NCI-H2029 treated with DMSO at 0.1 percent for 48 hours (cell line): Measurements from ENCODE around the gene EXOC2.

ENCODE experiments used
- DNase-seq: peaks from one replicate; lab custom pipeline; 2025; lab: John Stamatoyannopoulos, UW

Gene EXOC2

DNA sequence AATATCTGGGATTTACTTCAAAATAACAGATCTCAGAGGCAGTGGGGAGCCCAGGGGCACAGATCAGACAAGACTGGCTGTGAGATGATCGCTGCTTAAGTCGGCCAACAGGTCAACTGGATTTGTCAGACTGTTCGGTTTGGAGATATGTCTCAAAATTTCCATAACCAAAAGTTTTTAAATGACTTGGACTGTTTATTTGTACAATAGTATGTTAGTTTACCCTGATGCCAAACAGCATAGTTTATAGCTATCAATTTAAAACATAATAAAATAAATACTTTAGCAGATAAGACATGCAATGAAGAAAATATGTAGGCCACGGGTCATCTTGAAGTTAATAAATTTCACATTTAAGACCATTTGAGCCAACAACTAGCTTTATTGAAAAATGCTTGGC, 174.7 kb downstream of the EXOC2 start:
- DNase-seq, result no peak

DNA sequence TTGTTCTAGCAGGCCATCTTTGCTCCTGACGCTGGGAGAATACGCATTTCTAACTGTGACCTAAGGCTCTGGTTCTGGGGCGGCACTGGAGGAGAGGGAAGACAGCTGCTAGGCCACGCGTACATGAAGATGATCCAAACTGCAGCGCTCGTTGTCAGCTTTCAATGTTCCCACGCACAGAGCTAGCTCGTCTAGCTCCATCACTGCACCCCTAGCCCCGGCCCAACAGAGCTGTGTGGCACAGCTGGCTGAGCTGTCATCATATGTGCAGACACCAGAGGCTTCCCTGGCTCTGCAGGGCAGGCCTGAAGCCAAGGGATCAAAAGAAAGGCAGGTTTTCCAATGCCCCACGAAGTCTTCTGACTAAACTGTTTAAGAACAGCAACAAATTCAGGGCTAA, 176.7 kb downstream of the EXOC2 start:
- no peak for DNase-seq

DNA sequence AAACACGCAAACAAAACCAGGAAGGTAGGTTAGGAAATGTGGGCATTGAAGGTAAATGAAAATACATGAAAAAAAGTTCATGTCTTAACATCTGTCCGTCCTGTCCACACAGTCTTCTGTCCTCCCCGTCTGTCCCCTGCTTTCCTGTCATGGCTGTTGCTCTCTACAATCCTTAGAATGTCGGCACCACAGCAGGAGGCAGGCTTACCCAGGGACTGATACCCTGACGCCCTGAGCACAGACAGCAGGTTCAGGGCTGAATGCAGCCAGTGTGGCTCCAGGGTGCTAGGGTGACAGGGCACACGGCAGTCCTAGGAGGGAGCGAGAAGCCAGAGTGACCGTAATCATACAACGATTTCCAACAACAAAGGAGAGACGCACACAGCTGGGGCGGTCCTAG, 177.7 kb downstream of the EXOC2 start:
- no peak for DNase-seq

DNA sequence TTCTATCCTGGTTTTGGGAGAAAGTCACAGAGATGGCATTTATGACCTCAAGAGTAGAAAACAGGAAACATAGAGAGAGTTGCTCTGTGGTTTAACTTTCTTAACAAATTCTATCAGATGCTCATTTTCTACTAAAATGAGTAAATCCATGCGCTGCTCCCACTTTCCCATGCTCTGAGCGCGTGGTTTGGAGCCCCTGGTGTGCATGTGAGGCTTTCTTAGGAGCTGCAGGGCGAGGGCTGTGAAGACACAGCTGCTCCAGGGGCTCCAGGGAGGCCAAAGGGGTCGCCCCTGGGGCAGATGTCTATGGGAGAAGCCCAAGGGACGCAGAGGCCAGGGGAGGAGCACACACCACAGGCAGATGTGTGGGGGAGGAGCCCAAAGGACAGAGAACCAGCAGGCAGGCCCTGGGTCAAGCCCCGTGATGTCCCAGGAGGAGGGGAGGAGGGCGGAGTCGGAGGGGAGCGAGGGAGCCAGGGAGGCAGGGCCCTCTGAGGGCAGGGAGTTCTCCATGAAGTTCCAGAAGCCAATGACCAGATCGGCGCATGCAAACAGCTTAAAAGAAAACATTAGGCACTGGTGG, 178.5 kb downstream of the EXOC2 start:
- no peak for DNase-seq

DNA sequence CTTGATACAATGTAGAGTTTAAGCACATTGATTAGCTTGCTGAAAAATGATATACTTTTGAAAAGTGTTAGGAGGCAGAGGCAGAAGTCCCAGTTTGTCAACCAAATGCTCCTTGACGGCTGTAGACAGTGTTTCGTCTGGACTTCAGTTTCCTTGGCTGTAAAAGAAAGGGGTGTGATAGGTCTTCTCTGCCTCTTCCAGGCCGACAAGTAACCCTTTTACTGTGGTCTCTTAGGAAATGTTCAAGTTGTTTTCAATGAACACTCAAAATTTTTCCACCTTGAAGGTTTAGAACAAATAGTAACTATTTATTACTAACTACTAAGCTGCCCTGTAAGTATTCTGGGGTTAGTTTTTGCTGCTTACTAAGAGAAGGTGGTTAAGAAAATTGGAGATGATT, 179.0 kb downstream of the EXOC2 start:
- DNase-seq, result no peak

DNA sequence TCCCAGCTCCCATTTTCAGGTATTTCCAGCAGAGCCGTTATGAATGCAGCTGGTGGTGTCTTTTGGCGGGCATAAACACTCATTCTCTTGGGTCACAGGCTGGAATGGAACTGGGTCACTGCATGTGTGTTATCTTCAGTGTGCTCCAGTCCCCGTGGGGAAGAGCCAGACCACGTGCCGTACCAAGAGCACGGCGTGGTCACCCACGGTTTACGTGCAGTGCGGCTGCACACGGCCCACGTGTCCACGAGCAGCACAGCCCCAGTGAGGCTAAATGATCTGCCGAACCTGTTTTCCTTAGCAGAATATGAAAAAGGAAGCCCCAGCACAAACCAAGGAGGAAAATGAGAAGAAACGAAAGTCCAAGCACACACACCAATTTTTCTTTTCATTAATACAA, 179.9 kb downstream of the EXOC2 start:
- DNase-seq, result no peak

DNA sequence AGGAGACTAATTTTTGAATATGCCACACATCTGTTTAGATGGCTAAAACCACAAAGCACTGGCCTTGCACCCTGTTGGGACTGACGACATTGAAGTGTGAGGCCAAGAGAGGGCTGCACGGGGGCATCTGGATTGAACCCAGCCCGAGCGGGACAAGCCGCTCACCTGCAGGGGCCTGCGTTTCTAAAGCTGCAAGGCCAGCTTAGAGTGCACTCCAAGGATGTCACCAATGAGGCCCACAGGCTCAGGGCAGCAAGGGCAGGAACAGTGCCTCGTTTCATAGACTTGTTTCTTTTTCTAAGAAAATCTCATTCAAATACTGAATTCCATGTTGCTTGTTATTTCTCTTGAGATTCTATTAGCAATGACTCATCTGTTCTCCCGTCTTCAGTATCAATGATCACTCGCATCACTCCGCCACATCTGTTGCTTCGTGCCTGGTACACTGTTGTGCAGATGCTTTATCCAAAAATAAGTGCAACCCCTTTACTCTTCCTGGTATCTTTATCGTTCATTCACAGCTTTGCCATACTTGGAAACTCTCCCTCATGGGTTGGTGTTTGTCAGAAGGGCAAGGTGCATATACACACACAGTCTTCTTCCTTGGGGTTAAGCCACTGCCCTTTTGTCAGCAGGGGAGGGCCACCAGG, 181.3 kb downstream of the EXOC2 start:
- DNase-seq, result no peak

DNA sequence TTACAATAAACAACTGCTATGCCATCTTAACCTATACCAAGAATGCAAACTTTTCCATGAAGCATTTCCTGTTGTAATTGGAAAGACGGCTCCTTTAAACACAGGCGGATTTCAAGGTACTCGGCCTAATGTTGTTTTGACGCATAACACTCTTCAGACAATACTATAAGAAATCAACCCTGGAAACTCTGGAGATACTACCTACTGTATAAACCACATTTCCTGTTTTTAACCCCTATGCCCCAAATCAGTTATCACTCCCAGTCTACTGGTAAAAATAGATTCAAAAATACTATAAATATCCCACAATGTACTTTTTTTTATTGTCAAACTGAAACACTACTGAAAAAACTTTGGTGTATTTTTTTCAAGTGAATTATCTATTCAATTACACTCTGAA, 183.3 kb downstream of the EXOC2 start:
- no peak for DNase-seq

DNA sequence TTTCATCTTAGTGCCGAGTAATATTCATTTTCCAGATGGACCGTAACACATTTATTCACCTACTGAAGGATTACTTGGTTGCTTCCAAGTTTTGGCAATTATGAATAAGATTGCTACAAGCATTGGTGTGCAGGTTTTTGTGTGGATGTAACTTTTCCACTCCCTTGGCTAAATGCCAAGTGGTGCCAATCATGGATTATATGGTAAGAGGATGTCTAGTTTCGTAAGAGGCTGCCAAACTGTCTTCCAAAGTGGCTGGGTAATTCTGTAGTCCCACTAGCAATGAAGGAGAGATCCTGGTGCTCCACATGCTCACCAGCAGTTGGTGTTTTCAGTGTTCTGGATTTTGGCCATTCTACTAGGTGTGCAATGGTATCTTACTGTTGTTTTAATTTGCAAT, 184.3 kb downstream of the EXOC2 start:
- no peak for DNase-seq

DNA sequence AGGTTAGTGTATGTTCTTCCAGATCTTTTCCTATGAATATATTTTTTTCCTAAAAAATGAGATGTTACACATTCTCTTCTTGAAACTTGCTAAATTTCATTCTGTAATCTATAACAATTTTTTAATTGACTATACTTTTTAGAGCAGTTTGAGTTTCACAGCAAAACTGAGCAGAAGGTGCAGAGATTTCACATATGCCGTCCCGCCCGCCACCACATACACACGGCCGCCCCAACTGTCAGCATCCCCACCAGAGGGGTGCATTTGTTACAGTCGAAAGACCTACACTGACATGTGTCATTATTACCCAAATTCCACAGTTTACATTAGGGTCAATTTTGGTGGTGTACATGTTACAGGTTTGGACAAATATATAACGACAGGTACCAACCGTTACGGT, 184.9 kb downstream of the EXOC2 start:
- DNase-seq, result no peak

DNA sequence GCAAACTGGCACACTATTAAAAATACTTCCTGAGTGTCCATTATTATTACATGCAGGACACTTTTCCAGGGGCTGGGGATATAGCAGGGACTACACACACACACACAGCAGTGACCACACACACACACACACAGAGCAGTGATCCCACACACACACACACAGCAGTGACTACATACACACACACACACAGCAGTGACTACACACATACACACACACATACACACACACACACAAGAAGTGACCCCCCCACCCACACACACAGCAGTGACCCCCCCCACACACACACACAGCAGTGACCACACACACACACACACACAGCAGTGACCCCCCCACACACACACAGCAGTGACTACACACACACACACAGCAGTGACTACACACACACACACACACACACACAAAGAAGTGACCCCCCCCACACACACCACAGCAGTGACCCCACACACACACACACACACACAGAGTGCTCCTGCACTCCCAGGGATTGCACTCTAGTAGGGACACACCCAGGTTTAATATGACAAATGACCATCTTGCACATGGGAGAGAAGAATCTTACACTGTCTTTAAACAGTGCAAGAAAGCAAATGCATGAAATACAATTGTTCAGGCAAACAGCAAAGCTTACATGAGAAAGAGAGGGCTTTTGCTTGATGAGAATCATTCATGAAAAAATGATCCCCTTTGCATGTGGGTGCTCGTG, 185.9 kb downstream of the EXOC2 start:
- DNase-seq, result no peak

DNA sequence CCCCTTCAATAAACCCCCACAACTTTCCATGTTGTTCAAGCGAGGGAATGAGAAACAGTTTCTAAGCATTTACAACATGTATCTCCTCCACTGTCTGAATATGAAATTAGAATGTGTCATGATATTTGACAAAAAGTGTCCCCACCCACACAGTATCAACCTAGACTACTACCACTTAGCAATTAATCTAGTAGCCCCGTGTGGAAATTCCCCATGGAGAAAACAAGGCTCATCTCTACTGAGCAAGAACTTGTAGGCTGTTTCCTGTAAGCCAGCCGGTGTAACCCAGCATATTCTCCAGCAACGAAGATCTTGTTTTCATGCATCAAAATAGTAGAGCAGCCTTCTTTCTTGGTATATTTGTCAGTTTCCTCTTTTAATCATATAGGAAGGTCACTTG, 186.4 kb downstream of the EXOC2 start:
- no peak for DNase-seq

DNA sequence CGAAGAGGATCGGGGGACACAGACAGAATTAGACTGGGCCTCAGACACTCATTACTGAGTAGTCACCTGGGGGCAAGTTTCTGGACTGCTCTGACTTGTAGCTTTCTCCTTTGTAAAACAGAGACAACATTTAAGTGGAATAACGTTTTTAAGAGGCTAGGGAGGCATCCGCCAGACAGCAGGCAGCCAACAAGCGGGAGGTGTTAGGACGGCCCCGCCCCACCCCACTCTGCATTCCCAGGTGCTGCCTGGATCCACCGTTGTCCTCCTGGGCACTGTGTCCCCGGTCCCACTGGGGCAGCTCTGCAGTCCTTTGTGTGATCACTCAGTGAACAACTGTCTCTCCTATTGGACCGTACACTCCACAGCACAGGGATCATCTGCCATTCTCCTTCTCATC, 187.6 kb downstream of the EXOC2 start:
- no peak for DNase-seq

DNA sequence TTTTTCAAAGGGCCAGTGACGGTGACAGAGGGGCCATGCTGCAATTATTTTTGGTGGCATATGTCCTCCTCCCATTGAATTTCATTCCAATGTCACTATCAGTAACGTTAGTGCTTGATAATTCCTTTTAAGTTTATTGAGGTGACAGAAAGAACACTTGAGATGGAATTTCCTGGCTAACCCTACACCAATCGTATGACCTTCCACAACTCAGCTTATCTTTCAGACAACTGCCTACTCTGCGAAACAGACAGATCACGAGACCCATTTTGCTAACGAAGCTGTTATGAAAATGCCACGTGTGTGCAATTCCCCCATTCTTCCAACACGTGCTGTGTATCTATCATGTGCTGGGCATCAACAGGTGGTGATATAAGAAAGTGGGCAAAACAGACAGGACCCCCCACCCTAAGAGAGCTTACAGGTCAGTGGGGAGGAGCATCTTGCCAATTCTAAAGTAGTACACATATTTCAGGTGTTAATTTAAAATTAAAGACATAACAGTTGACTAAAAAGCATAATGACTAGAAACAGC, 188.4 kb downstream of the EXOC2 start:
- no peak for DNase-seq

DNA sequence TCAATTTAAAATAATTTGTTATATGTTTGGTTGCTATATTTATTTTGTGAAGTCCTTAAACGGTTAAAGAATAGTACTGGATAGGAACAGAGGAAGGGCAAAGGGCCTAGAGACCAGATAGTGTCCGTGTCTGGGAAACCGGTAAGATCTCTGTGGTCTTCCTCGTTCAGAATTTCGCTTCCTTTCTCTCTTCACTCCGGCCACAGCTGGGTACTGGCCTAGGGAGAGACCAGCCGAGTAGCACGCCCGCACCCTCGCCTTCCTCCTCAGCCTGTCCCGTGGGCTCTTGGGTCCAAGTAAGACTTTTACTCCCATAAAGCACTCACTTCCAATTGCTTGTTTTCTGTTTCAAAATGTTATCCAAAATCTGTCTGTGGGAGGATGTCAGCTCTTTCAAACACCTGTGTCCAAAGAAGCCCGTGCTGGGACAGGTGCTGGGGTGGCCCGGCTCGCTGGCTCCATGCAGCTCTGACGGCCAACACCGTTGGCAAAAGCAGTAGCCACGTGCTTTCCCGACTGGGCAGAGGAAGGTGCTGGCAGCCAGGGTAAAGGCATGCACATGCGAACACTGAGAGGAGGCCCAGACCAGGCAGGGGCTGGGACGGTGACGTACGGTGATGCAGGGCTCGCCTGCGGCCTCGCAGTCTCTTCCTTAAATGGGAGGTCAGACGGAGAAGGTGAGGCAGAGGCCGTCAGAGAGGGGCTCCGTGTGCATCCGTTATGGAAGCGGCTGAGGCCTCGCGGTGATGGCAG, 189.2 kb downstream of the EXOC2 start:
- no peak for DNase-seq

DNA sequence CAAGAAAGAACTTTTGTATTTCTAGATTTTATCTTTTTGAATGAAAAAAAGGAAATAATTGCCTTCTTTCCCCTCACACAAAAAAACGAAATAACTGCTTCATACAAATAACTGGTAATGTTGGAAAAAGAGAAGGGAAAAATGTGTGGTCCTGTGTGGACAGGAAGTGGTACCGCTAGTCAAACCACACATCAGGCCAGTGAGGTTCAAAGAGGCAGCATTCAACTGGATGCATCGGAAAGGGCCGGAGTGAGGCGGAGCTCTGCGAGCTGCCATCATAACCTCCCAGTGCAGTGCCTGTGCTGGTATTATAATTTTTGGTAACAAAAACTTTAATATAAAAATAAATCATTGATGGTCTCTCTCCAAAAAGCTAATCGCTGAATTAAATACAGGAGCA, 190.2 kb downstream of the EXOC2 start:
- no peak for DNase-seq

DNA sequence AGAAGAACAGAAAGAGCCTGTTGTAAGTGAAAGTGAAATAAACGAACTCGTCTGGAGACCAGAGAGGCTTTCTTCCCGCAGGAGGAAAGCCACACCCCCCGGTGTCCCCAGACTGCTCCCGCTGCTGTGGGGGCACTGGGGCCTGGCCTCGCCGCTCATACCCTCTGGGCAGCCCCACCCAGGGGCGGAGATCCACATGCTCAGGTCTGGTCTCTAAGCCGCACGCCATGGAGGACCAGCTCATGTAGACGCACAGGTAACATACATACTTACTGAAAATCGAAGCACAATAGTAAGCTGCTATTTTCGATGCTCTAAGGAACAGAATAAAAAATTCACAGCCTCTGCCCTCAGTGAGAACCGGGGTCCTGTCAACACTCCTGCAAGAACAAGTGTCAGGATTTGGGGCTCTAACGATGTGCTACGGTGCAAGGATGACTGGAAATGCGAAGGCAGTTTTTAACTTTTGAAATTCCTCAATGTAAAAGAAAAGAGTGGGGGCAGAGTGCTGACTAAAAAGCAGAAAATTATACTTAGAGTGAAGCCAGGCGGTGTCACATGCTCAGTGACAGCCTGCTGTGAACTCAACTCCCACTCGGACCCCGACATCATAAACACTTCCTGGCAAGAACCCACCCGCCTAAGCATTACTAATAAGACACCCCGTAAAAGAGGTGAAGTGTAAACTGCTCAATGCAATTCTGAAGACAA, 190.9 kb downstream of the EXOC2 start:
- DNase-seq, result no peak

DNA sequence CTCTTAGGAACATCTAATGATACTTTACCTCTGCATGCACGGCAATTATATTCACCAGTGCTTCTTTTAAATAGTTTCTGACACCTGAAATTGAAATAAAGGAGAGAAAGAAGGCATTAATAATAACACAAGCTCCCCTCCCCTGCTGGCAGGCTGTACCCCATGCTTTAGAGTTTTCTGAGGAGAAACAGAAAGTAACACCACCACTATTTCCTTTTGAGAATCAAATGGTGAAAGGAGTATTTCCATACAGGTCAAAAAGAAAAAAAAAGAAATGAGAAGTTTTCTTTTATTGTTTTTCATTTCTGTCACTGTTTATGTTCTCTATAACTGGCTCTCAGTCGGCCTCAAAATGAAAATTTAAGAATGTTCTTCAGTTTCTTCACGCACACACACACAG, 193.3 kb downstream of the EXOC2 start:
- DNase-seq, result no peak

DNA sequence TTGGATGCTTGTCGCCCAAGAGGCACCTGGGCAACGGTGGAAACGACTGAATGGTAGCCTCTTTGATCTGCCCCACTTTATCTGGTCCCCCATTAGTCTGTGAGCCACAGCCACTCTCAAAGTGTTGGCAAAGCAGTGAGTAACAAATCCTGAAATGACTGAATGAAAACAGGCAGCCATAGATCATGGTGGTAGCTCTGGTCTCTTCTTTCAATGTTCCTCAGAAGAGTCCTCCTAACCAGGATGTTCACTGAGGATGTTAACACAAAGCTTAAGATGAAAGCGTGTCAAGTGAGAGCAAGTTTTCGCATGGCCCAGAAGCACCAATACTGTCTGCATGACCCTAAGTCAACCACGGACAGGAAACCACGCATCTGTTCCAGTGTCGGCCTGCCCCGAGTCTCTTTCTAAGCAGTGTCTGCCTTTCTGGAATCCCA, 194.1 kb downstream of the EXOC2 start:
- no peak for DNase-seq

DNA sequence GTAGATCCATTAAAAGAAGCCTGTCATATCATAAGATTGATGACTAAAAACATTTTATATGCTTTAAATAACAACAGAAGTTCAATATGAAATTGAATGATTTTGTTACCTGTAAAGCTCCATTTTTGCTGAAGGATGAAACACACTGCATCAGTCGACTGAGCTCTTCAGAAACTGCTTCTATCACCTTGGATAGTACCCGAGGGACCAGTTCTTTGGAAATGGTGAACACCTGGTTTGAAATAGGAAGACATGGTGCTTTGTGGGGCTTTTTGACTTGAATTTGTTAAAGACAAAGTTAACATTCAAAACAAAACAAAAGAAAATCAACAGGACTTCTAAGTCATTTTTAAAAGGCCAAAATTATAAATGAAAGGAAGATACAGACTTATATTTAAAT, 195.7 kb downstream of the EXOC2 start:
- DNase-seq, result no peak

DNA sequence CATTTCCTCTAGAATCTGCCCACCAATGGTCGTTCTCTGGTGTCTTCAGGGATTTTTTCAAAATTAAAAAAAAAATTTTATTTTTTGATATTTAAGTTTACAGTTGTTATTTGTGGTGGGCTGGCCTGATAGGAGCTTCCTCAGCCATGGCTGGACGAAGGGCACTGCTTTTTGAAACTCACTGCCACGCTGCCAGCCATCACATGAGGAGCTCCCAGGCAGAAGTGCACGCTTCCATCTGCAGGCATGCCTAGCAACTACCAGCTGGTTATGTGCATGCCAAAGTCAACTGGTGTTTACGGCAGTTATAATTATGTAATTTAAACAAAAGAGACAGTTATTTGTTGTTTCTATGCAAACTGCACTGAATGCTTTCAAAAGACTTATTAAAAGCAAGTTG, 196.3 kb downstream of the EXOC2 start:
- no peak for DNase-seq

DNA sequence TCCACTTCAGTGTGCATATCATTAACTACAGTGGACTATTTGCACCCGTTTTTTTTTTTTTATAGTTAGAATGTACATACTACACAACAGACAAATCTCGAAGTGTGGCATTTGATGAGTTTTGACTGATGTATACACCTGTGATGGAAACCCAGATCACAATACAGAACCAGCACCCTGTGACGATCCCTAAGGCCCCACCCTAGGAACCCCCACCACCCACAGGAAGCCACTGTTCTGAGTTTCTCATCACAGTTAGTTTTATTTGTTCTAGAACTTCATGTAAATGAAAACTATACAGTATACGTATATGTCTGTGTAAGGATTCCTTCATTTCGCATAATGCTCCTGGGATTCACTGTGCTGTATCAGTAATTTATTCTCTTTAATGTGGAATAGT, 198.5 kb downstream of the EXOC2 start:
- no peak for DNase-seq
